NOMO-1 treated with DMSO at 0.1 percent for 48 hours (cell line): Measurements from ENCODE around the gene ECSCR.
A peak's percentile ranks its signal among the peaks of the same experiment; 100 is the strongest.

Source experiments
- DNase-seq: peaks from one replicate; lab custom pipeline; 2025; ENCODE audit not compliant: unreplicated experiment; lab: John Stamatoyannopoulos, UW

ECSCR gene

DNA sequence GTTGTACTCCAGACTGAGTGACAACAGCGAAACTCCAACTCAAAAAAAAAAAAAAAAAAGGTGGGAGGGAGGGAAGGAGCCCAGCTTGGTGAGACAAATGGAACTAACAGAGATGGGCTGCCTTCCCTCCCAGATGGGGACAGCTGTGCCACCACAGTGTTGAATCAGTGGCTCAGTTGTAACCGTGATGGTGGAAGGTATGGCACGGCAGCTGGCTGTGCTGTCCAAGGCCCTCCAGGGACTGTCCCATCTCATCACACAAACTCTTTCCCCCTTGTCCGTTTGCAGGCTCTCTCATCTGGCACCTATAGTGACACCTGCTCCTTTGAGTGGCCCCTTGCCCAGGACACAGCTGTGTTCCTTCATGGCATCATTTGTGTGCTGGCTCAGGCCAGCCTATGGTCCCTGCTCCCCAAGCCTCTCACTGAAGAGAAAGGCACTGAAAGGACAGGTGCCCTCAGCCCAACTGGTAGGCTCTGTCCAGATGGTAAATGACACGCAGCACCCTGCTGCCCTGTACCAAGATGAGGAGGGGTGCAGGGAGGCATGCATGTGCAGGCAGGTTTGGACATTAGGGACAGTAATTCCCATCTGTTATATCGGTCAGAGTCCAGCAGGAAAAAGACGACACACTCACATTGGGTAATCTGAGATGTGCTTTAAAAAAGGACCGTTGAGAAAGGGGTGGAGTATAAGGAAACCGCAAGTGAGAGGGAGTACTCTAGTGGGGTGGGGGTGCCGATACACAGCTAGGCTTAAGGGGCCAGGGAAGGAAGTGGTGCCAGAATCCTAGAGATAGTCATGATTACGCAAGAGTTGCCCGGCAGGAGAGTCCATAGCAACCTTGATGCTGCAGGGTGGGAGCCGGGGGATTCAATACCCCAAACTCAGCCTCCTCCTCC lies 12.6 kb upstream of the ECSCR start:
- DNase-seq, result peak; percentile 99

DNA sequence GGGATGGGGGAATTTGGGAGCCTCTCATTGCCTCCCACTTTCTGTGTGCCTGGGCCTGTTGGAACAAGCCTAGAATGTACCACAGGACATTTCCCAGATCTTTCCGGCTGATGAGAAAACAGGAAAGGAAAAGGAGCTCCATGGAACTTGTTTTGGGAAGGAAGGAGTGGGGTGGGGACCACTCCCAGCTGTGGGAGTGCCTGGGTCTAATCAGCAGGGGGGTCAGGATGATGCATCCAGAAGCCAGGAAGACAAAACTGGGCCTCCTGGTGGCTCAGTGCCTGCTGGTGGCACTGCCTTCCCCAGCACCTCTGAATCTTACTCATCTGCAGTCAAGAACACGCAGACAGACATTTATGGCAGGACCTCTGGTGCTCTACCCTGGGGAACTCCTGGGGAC lies 11.0 kb upstream of the ECSCR start:
- no peak for DNase-seq

DNA sequence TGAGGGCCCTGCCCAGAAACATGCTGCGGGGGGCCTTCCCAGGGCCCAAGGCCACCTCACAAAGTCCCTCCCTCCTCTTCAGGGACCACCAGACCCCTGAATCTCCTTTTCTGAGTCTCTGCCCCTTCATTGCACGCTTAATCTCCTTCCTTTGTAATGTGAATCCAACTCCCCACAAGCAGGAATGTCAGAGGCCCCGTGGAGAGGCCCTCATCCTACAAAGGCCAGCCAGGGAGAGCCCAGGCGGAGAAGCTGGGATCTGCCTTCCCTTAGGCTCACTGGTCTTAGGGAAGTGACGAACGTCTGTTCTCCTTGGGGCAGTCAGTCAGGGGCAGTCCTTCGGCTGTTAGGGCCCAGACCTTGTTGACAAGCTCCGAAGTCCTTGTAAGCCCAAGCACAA lies 10.6 kb upstream of the ECSCR start:
- DNase-seq, result no peak

DNA sequence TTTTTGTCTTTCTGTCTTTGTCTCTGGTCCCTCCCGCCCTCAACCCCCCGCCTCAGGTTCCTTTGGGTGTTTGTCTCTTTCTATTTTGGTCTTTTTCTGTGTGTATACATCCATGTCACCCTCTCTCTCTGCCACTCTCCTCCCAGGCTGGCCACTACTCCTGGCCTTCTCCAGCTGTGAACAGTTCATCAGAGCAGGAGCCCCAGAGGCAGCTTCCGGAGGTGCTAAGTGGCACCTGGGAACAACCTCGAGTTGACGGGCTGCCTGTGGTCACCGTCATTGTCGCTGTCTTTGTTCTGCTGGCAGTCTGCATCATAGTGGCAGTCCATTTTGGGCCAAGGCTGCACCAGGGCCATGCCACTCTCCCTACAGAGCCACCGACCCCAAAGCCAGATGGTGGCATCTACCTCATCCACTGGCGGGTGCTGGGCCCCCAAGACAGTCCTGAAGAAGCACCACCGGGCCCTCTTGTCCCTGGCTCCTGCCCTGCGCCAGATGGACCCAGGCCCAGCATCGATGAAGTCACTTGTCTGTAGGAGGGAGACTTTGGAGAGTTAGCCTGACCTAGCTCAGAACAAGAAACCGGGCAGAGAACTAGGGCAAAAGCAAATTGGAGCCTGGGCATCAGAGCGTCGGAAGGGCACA lies 10.0 kb upstream of the ECSCR start:
- DNase-seq, result no peak

DNA sequence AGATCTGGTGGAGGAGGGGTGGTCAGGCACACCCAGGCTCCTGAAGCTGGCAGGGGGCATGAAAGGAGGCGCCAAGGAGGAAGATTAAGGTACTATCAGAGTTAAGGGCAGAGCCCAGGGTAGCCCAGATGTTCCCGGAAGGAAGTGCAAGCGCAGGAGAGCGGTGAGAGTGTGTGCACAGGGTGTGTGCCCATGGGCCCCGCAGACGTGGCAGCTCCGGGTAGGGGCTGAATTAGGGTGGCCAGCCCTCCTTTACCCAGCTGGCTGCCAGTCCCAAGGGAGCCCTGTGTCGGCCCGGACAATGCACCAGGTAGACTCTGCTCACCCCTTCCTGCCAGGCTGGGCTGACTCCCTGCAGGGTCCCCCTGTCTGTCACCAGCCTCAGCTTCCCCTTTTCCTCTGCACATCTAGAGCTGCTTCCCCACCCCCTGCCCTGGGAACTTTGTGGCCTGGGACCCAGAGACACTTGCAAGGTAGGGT lies 8.3 kb upstream of the ECSCR start, which contains the start of gene SMIM33:
TSS of gene SMIM33 (plus strand) at position 184 of the 480 bp plus-strand sequence. CDS start at position 302, 118 bp downstream.
- peak; percentile 65 for DNase-seq

DNA sequence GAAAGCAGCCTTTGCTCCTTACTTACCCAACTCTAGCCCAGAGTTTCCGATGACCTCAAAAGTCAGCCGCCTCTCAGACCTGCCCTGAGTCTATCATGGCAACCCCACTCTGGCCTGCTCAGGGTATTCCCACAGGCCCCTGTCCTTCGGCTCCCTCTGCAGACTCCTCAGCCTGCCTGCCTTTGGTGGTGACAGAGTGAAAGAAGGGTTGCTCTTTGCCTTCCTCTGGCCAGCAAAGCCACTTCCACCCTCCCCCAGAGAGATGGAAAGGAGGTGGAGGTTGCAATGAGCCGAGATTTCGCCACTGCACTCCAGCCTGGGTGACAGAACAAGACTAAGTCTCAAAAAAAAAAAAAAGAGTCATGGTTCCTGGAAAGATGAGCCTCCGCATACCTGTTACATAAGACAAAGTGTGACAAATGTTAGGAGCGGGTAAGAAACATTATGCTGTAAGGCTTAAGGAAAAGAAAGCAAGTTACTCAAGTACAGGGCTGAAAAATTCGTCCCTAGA lies 5.9 kb upstream of the ECSCR start:
- DNase-seq, result peak; percentile 87

DNA sequence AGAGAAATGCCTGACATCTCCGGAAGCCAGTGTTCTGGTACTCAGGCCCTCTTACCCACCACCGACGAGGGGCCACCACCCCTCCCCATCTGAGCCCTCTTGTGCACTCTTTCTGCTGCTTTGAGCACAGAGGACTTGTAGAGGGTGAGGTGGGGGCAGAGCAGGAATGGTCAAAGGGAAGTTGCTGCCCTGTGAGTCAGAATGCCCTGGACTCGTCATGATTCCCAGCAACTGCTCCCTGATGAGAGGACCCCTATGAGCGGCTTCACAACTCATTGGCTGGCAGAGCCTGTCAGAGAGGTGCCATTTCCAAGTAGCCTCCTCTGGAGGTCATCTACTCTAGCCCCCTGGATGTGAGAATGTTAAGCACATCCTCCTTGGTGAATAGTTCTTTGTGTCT lies 845 bp downstream of the ECSCR start:
- no peak for DNase-seq

DNA sequence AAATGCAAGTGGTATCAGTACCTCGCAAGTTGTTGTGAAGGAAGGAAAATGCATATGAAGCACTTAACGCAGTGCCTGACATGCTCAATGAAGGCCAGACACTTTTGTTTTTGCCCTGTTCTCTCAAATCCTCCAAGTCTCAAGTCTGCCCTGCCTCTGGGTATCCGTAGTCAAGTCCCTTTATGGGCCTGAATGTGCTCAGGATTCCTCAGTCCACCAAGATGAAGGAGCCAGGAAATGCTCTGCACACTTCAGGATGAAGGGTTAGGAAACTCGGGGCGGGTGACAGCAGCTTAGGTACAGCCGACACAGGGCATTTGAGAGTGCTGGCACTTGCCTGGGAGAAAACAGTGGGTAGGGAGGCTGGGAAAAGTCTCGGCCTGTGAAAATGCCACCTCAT lies 1.4 kb downstream of the ECSCR start:
- no peak for DNase-seq

DNA sequence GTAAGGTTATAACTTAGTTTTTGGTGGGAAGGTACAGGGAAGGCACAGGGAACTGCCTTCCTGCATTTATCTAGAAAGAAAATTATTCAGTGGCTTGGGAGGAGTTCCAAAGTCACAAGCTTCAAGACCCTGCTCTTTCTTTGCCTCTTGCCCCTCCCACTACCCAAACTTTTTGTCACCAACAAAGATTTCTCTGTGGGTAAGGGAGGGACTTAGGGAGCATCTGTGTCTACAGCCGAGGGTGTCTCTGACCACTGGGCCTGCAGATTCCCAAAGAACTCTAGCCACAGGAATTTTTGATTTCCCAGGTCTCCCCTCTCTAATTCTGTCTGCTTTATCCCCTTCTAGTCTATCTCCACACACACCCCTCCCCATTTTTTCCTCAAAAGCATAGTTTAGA lies 2.1 kb downstream of the ECSCR start:
- DNase-seq, result no peak

DNA sequence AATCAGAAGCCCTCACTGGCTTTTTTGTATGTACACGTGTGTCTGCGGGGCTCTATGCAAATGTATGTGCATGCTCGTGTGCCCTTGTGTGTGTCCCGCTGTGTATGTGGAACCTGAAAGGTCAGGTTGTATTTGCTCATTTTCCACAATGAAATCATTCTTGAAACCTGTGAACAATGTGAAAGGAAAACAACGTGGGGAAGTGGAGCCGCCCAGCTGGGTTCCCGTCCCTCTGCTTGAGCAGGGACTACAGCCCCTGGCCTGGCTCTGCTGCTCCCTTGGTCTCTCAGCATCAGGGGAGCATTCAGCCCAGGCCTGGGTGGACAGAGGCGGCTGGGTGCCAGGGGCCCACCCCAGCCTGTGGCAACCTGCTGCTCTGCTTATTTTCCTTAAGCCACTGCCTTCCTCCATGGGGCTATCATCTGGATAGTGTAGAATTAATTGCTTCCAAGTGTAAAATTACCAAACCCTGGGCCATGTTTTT lies 3.0 kb downstream of the ECSCR start:
- DNase-seq, result no peak

DNA sequence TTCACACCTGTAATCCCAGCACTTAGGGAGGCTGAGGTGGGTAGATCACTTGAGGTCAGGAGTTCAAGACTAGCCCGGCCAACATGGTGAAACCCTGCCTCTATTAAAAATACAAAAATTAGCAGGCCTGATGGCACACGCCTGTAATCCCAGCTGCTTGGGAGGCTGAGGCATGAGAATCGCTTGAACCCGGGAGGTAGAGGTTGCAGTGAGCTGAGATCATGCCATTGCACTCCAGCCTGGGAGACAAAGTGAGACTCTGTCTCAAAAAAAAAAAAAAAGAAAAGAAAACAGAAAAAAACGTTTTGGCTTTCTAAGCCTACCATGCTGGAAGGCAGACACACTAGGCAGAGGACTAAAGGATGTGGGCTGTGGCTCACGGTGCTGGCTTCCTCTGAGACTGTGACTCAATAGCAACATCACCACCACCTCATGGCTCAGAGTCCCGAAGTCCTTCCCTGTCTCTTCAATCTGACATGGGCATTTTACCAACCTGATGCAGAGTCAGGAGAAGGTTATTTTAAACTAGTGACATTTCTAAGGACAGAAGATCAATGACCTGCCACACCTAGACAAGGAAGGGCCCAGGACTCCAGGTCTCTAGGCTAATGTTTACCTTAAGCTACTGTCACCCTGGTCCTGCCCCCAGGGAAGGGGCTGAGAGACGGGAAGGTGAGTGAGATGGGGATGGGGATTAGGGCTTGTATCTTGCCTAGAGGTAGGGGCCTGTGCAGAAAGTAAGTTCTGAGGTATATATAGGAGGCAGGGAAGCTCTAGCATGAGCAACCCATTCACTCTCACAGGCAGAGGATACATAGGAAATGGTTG lies 3.7 kb downstream of the ECSCR start:
- DNase-seq, result peak; percentile 48

DNA sequence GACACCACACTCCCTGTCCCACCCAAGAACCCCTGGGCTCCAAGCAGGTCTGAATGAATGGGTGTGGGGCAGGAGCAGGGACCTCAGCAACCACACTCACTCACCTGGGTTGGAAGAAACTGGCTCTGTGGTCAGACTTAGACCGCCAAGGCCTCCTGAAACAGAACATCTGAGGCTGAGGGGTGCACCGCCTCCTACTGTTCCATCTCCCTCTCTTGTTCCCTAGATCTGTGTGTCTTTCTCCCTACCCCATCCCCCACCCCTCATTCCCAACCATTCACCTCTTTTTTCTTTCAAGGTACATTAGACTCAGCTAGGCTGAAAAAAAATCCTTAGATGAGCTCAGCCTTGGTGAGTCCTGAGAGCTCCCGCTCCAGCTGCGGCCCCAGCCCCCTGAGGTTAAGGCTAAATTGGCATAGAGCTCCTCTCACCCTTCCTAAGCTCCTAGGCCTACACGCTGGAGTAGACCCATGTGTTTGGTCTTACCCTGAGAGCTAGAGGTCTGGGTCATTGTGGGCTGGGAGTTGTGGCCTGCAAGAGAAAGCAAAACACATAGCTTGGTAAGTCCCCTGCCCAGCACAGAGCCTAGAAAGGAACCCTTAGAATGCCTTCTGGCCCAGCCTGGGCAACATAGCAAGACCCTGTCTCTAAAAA lies 4.8 kb downstream of the ECSCR start:
- DNase-seq, result no peak

DNA sequence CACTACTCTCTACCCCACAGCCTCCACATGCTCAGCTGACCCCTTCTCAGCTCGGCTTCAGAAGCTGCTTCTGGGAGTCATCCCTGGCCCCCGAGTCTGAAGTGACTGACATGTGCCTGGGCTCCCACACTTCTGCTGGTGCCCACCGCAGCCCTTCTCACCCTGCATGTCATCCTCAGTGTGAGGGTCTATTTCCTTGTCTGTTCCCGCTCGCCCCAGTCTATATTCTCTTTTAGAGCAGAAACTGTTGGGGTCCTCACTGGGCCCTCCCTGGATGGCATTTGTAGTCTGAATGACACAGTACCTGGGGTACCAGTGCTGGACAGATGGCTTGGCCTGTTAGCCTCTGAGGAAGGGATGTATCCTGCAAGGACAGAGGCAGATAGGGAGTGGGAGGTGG lies 5.3 kb downstream of the ECSCR start:
- DNase-seq, result no peak

DNA sequence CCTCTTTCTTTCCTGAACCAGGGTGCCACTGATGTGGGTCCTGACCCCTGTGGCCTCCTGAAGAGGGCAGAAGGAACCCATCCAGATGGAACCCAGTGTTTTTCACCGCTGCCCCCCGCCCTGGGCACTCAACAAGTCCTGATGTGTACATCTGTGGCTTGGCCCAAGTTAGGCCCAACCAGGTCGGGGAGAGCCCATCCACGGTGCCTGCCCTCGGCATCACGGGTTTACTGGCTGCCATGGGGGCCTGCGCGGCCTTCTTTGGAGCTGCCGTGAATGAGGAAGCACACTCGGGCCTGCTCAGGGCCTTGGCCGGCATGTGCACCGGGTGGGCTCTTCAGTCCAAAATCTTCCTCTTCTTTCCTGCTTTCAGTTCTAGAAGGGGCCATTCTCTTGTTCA lies 5.8 kb downstream of the ECSCR start:
- no peak for DNase-seq

DNA sequence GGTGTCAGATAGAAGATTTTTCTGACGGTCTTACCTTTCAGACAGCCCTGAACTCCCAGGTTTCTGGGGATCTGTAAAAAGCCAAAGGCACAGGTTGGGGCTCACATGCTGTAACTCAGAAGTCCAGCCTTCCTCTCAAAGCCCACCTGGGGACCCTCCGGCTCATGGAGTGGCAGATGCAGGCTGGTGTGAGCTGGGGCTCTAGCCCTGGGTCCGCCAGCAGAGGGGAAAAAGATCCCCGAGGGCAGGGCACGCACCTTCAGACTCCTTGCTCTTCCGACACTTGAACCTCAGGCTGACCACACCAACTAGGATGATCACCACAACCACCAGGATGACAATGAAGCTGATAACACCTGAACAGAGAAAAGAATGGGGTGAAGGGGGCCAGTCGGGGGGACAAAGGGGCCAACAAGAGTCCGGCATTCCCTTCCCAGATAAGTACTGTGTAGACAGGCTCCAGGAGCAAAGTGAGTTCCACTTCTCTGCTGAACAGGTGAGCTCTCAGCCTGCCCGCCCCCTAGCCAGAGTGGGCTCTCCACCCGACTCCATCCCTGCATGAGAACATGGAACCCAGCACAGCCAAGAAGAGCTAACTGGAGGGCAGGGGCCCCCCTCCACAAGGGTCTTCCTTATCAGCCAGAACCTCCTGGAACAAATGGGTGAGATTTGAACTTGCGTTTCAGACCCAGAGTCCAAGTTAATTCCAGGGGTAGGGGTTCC lies 7.8 kb downstream of the ECSCR start:
- DNase-seq, result no peak

DNA sequence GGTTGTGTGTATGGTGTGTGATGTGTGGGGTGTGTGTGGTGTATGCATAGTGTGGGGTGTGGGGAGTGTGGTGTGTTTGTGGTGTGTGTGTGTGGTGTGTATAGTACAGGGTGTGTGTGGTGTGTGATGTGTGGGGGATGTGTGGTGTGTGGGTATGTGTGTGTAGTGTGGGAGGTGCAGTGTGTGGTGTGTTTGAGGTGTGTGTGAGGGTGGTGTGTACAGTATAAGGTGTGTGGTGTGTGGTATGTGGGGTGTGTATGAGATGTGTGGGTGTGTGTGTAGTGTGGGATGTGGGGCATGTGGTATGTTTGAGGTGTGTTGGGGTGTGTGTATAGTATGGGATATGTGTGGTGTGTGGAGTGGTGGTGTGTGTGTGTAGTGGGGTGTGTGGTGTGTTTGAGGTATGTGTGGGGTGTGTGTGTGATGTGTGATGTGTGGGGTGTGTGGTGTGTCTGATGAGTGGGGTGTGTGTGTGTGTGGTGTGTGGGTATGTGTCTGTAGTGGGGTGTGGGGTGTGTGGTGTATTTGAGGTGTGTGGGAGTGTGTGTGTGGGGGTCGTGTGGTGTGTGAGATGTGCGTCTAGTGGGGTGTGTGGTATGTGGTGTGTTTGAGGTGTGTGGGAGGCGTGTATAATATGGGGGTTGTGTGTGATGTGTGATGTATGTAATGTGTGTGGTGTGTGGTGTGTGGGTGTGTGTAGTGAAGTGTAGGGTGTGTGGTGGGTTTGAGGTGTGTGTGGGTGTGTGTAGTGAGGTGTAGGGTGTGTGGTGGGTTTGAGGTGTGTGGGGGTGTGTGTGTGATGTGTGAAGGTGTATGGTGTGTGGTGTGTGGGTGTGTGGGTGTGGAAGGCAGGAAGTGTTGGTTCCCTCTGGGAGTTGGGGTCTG lies 8.6 kb downstream of the ECSCR start:
- DNase-seq, result no peak

DNA sequence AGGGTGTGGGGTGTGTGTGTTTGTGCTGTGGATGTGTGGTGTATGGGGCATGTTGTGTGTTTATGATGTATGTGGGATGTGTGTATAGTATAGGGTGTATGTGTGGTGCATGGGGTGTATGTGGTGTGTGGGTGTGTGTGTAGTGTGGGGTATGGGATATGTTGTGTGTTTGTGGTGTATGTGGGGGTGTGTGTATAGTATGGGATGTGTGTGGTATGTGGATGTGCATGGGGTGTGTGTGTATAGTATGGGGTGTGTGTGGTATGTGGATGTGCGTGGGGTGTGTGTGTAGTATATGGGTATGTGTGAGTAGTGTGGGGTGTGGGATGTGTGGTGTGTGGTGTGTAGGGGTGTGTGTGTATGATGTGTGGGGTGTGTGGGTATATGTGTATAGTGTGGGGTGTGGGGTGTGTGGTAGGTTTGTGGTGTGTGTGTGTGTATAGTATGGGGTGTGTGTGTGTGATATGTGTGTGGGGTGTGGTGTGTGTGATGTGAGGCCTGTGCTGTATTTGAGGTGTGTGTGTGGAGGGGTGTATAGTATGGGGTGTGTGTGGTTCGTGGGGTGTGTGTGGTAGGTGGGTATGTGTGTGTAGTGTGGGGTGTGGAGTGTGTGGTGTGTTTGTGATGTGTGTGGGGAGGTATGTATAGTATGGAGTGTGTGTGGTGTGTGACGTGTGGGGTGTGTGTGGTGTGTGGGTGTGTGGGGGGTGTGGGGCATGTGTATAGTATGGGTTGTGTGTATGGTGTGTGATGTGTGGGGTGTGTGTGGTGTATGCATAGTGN lies 10.5 kb downstream of the ECSCR start:
- no peak for DNase-seq

DNA sequence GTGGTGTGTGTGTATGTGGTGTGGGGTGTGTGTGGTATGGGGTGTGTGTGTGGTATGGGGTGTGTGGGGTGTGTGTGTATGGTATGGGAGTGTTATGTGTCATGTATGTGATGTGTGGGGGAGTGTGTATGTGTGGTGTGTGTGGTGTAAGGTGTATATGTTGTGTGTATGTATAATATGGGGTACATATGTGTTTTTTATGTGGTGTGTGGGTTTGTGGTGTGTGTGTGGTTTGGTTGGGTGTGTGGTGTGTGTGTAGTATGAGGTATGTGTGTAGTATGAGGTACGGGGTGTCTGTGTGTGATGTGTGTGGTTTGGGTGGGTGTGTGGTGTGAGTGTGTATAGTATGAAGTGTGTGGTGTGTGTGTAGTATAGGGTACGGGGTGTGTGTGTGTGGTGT lies 11.4 kb downstream of the ECSCR start:
- DNase-seq, result no peak
